ENCODE data around the gene PDK2.

PDK2 gene

GRCh38 chr17:50049636-50050035 is 45.5 kb upstream of the PDK2 start:
- no peak overlapping the region for H3K4me3 ChIP-seq (ENCODE audit: low read depth, low read length)
- TF ChIP-seq, protein P1, sequence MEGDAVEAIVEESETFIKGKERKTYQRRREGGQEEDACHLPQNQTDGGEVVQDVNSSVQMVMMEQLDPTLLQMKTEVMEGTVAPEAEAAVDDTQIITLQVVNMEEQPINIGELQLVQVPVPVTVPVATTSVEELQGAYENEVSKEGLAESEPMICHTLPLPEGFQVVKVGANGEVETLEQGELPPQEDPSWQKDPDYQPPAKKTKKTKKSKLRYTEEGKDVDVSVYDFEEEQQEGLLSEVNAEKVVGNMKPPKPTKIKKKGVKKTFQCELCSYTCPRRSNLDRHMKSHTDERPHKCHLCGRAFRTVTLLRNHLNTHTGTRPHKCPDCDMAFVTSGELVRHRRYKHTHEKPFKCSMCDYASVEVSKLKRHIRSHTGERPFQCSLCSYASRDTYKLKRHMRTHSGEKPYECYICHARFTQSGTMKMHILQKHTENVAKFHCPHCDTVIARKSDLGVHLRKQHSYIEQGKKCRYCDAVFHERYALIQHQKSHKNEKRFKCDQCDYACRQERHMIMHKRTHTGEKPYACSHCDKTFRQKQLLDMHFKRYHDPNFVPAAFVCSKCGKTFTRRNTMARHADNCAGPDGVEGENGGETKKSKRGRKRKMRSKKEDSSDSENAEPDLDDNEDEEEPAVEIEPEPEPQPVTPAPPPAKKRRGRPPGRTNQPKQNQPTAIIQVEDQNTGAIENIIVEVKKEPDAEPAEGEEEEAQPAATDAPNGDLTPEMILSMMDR (IDR thresholded peaks at IDR 0.05; ENCODE audit: low read depth, low read length): no peak

DNA sequence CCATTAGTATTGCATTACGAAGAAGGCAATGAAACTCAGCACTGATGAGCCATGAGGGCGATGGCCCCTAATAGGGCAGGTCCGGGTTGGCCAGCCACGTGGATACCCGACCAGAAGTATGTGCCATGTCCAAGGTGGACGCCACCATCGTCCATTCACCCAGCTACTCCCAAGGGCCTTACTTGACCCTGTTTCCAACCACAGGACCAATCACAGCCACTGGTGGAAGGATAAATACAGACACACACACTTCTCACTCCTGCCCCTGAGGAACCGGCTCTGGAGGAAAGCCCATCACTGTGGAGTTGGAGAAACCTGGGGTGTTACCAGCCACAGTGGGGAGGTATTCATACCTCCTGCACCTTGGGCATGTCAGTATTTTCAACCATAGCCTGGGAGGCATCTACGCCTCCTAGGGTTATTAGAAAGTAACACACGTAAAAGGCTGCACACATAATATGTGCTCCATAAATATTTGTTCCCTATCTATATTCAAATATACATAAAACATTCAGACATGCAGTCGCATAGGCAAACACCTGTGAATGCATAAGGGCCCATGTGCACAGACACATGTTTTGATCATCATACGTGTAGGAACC is 44.6 kb upstream of the PDK2 start:
- TF ChIP-seq, protein P1 (IDR thresholded peaks at IDR 0.05; ENCODE audit: low read depth, low read length): no peak
- no peak overlapping the region for H3K4me3 ChIP-seq (ENCODE audit: low read depth, low read length)

GRCh38 chr17:50051082-50051576 is 44.0 kb upstream of the PDK2 start:
- TF ChIP-seq, protein P1 (IDR thresholded peaks at IDR 0.05; ENCODE audit: low read depth, low read length): no peak
- no peak overlapping the region for H3K4me3 ChIP-seq (ENCODE audit: low read depth, low read length)

- H3K4me3 ChIP-seq (ENCODE audit: low read depth, low read length): no peak overlapping the region
- TF ChIP-seq, protein P1 (IDR thresholded peaks at IDR 0.05; ENCODE audit: low read depth, low read length): no peak
Measured at GRCh38 chr17:50051606-50052005, 43.5 kb upstream of the PDK2 start.

DNA sequence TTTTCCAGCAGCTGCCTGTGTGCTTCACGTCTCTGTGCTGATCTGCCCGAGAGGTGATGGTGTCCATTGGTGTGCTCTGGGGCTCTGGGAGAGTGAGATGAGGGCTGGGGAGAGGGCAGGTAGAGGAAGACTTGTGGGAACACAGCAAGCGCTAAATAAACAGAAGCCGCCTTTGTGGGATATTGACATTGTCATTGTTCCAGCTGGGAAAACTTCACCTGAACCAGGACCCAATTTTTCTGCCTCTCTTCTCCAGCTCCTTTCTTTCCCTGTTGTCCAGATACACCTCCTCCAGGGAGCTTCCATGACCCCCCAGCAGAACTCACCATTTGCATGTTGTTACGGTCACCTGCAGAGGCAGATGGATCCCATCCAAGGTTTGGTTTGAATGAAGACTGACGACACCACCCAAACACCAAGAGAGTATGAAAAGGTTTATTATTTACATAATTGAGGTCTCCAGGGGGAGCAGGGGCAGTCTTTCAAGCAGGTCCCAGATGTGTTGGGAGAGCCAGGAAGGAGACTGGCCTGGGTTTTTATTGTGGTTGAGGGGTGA is 42.8 kb upstream of the PDK2 start:
- no peak overlapping the region for H3K4me3 ChIP-seq (ENCODE audit: low read depth, low read length)
- TF ChIP-seq, protein P1 (IDR thresholded peaks at IDR 0.05; ENCODE audit: low read depth, low read length): no peak

GRCh38 chr17:50052822-50053653 is 42.1 kb upstream of the PDK2 start:
- TF ChIP-seq, protein P1 (IDR thresholded peaks at IDR 0.05; ENCODE audit: low read depth, low read length): no peak
- H3K4me3 ChIP-seq (ENCODE audit: low read depth, low read length): no peak overlapping the region

- no peak overlapping the region for H3K4me3 ChIP-seq (ENCODE audit: low read depth, low read length)
- TF ChIP-seq, protein P1 (IDR thresholded peaks at IDR 0.05; ENCODE audit: low read depth, low read length): no peak
Measured at GRCh38 chr17:50053654-50053960, 41.5 kb upstream of the PDK2 start.

All from WI38 (cell line).